Heart right ventricle (tissue), 16 donors: ENCODE data around the gene WWOX. TPM values are rescaled to one million over a fixed set of nuclear protein-coding genes. Genes with fewer than 3 reads are reported as not detected.

ENCODE experiments used
- ATAC-seq, 8 donors: fragments of 200-7000 bp; cut with Tn5 transposase; one replicate each; pipeline ENCODE4 v1.9.1; 2020; ENCODE audit warnings: mild to moderate bottlenecking in 8 of 8, moderate library complexity in 8 of 8, moderate number of reproducible peaks in 1 of 8
- DNase-seq, 2 donors: peaks; one replicate each; pipeline ENCODE4 v3.0.0-alpha.2; 2020
- H3K27ac ChIP-seq, 10 donors: fragments of 200-600 bp; sonication (generic) in 2 of 10; one replicate each; pipeline versions ENCODE4 v1.5.0 to v1.8.0; 2020 to 2022; ENCODE audit warnings: mild to moderate bottlenecking in 3 of 10
- H3K27me3 ChIP-seq, 7 donors: fragments of 200-600 bp; one replicate each; pipeline ENCODE4 v1.8.0; 2021 to 2022; ENCODE audit warnings: mild to moderate bottlenecking in 2 of 7
- H3K36me3 ChIP-seq, 9 donors: fragments of 200-600 bp; sonication (generic) in 1 of 9; one replicate each; pipeline versions ENCODE4 v1.5.0 to v1.8.0; 2020 to 2022; ENCODE audit warnings: mild to moderate bottlenecking in 2 of 9
- H3K4me1 ChIP-seq, 9 donors: fragments of 200-600 bp; sonication (generic) in 1 of 9; one replicate each; pipeline versions ENCODE4 v1.5.0 to v1.8.0; 2020 to 2022; ENCODE audit warnings: mild to moderate bottlenecking in 4 of 9
- H3K4me3 ChIP-seq, 10 donors: fragments of 200-600 bp; sonication (generic) in 2 of 10; one replicate each; pipeline versions ENCODE4 v1.5.0 to v1.8.0; 2020 to 2022; ENCODE audit warnings: mild to moderate bottlenecking in 7 of 10, moderate library complexity in 2 of 10
- H3K9me3 ChIP-seq, 11 donors: fragments of 200-600 bp in 10 of 11; sonication (generic) in 2 of 11; one replicate each; pipeline versions ENCODE4 v1.5.0 to v1.8.0; 2013 to 2022; ENCODE audit warnings: mild to moderate bottlenecking in 2 of 11, control low read depth in 1 of 11, moderate library complexity in 1 of 11
- WGBS, 2 donors: extraction: QIAGEN DNeasy Blood & Tissue Kit; methylation state at CpG; one replicate each; pipeline ENCODE4 v1.1.7; 2013; ENCODE audit warnings: inconsistent platforms in 1 of 2; 5-methylcytosine and 5-hydroxymethylcytosine counted together
- intact Hi-C, 10 donors: fragments of 100-400 bp; cut with DNase I; formaldehyde crosslinking; loops; one replicate each; pipeline versions ENCODE4 v1.11.1 to v1.14.2; 2022
- polyA plus RNA-seq, 2 donors: library from polyadenylated mRNA; stranded (reverse); fragments of 200-250 nt; gene quantifications; one replicate each; pipeline ENCODE4 v1.2.3, GENCODE V29; 2013
- total RNA-seq, 10 donors: library from RNA; stranded (reverse); fragmentation: NEBNext Ultra II Directional in 3 of 10; extraction: Animal tissue kit (Norgen Biotek cat#: 25700) in 3 of 10; gene quantifications; one replicate each; pipeline versions ENCODE4 v1.2.1 to v1.2.4, GENCODE V29; 2021 to 2023
- TF ChIP-seq, protein P1 (sequence below), 9 donors: fragments of 200-600 bp; sonication (generic) in 2 of 9; IDR thresholded peaks; one replicate each; pipeline versions ENCODE4 v1.5.0 to v1.8.0; 2021 to 2022; ENCODE audit warnings: antibody characterized with exemption in 9 of 9, mild to moderate bottlenecking in 5 of 9, moderate library complexity in 1 of 9
- donor health status: Arrhythmogenic right ventricular cardiomyopathy.
- donor health status: ischemic (EF 13 %, LVEDD 7.1; RV severe dilation, severe dysfunction).
- donor health status: healthy with polysubstance abuse.
- donor health status: DM: no; HTN: yes; CAD: no.
- donor health status: DM: no; HTN: no; CAD: no.
- donor health status: ischemic (EF 25% LVEDD 6.9; RV normal size, moderate dysfunction).
- donor health status: ischemic (EF 25% LVEDD 5.7; RV mildly dilated, moderate dysfunction).
- donor health status: healthy.
- donor health status: DM: yes; HTN: yes; CAD: no.
- donor health status: Ischemic cardiomyopathy.
- donor health status: ischemic (EF 35%, LVEDD 5.7; RV mildly dilated, moderate dysfunction).
- donor health status: nonischemic (EF 11% LVEDD 7.7; RV severe dilation, severe dysfunction).
- donor health status: DM: yes; HTN: yes; CAD: no.
- donor health status: PGD.
- donor health status: ischemic (EF 29% LVEDD 5.4; RV normal size, mild dysfunction).
- donor health status: nonischemic (EF 23%, LVEDD 6.1; RV moderate dilation, normal function).

Gene WWOX
- total and polyA plus RNA-seq, 12 donors = 4.9 to 15.0 (median 9.9) TPM

DNA sequence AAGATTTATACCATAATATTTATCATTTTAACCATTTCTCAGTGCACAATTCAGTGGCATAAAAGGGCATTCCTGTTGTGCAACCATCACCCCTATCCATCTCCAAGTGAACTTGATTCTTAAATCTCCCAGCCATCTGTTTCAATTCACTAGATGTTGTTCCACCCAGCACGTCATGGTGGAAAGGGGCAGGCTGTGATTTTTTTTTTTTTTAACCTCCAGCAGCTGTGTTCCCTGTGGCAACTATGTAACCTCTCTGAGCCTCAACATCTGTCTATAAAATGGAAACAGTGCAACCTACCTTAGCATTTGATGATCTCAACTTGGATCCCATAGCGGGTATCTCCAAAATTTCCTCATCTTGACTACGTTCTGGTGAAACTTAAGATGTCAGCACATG lies 604.5 kb downstream of the WWOX start:
- Histone ChIP-seq H3K36me3 (no peaks in the 10 kb centered on the region), H3K4me1 (no peaks in the 10 kb centered on the region), H3K27me3 (no peaks in the 10 kb centered on the region), H3K9me3 (peaks cover 0 to 18% (median 9%) of the 10 kb centered on the region in 11 donors), H3K27ac (no peak overlapping the region), H3K4me3 (no peak overlapping the region)
- TF ChIP-seq, protein P1, sequence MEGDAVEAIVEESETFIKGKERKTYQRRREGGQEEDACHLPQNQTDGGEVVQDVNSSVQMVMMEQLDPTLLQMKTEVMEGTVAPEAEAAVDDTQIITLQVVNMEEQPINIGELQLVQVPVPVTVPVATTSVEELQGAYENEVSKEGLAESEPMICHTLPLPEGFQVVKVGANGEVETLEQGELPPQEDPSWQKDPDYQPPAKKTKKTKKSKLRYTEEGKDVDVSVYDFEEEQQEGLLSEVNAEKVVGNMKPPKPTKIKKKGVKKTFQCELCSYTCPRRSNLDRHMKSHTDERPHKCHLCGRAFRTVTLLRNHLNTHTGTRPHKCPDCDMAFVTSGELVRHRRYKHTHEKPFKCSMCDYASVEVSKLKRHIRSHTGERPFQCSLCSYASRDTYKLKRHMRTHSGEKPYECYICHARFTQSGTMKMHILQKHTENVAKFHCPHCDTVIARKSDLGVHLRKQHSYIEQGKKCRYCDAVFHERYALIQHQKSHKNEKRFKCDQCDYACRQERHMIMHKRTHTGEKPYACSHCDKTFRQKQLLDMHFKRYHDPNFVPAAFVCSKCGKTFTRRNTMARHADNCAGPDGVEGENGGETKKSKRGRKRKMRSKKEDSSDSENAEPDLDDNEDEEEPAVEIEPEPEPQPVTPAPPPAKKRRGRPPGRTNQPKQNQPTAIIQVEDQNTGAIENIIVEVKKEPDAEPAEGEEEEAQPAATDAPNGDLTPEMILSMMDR (IDR thresholded peaks at IDR 0.05) = no peak
- WGBS, 2 donors = 82 to 83% methylated on average over 3 of the region's 3 CpGs
- ATAC-seq (no peak), DNase-seq (no peak)
- intact Hi-C loops = no loop called here

DNA sequence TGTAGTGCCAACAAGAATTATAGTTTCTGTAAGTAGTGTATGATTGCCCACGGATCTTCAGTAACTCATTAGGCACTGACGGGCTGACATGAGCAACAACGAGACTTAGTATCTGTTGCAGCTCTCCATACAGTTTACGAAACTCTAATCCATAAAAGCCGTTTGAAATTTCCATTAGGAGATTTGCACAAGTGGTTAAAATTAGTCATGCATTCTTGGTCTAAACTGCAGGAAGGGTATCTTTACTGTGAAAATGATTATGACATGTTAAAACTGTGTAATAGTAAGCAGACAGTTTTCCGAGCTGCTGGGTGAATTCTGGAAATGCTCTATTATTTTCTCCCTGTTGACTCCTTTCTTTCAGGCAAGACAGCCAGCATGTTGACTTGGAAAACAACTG lies 605.0 kb downstream of the WWOX start:
- WGBS, 2 donors = 77 to 78% methylated on average over 6 of the region's 6 CpGs
- intact Hi-C loops = no loop called here
- ATAC-seq (no peak), DNase-seq (no peak)
- Histone ChIP-seq H3K27ac (no peak overlapping the region), H3K4me1 (no peaks in the 10 kb centered on the region), H3K27me3 (no peaks in the 10 kb centered on the region), H3K4me3 (no peak overlapping the region), H3K9me3 (peaks cover 0 to 18% (median 9%) of the 10 kb centered on the region in 11 donors), H3K36me3 (no peaks in the 10 kb centered on the region)
- TF ChIP-seq, protein P1 (IDR thresholded peaks at IDR 0.05) = no peak

- no peaks in the 10 kb centered on the region for H3K27me3 ChIP-seq
- WGBS, 2 donors = 65 to 76% methylated on average over 2 of the region's 2 CpGs
Measured at GRCh38 chr16:78705694-78706093, 606.2 kb downstream of the WWOX start.

GRCh38 chr16:78706637-78707036 lies 607.2 kb downstream of the WWOX start:
- H3K36me3 ChIP-seq = no peaks in the 10 kb centered on the region
- H3K9me3 ChIP-seq = peaks cover 0 to 18% (median 9%) of the 10 kb centered on the region in 11 donors
- ATAC-seq (no peak), DNase-seq (no peak)
- H3K27me3 ChIP-seq = no peaks in the 10 kb centered on the region
- H3K4me3 ChIP-seq = no peak overlapping the region
- no peaks in the 10 kb centered on the region for H3K4me1 ChIP-seq
- H3K27ac ChIP-seq = no peak overlapping the region
- WGBS, 2 donors = 89 to 93% methylated on average over 6 of the region's 6 CpGs
- intact Hi-C loops = no loop called here
- TF ChIP-seq, protein P1 (IDR thresholded peaks at IDR 0.05) = no peak

More at GRCh38 chr16:78705694-78706093, 606.2 kb downstream of the WWOX start:
- H3K4me1 ChIP-seq = no peaks in the 10 kb centered on the region
- intact Hi-C loops = no loop called here
- no peaks in the 10 kb centered on the region for H3K36me3 ChIP-seq
- DNase-seq = no peak
- TF ChIP-seq, protein P1 (IDR thresholded peaks at IDR 0.05) = peak in 5 of 9 donors; percentile 10 to 49 (median 23)
- H3K27ac ChIP-seq = no peak overlapping the region
- ATAC-seq = no peak
- H3K9me3 ChIP-seq = peaks cover 0 to 18% (median 9%) of the 10 kb centered on the region in 11 donors
- no peak overlapping the region for H3K4me3 ChIP-seq
